BJ (cell line): ENCODE results near the gene PROSER2. TPM values are rescaled to one million over a fixed set of nuclear protein-coding genes. Genes with fewer than 3 reads are reported as not detected.

Experiments used
- CTCF ChIA-PET: fragments of 350-600 bp; formaldehyde crosslinking; extraction: SDS; loops from one replicate; lab custom pipeline; 2021; ENCODE audit warnings: antibody characterized with exemption, inconsistent platforms; lab: Yijun Ruan, JAX
- POLR2A ChIA-PET: fragments of 300-600 bp; sonication (Branson Sonifier 250); formaldehyde crosslinking; extraction: SDS; loops from one replicate; lab custom pipeline; 2021; ENCODE audit warnings: antibody characterized with exemption; lab: Charles Lee
- DNase-seq: peaks from one replicate; pipeline ENCODE4 v3.0.0-alpha.2; 2011; ENCODE audit warnings: low read depth
- H3K27me3 ChIP-seq: 2 replicates; pipeline ENCODE4 v1.6.0; 2011; ENCODE audit warnings: low read length; ENCODE audit not compliant: control insufficient read depth, insufficient read depth
- H3K36me3 ChIP-seq: 2 replicates; pipeline ENCODE4 v1.5.1; 2011; ENCODE audit warnings: low read length; ENCODE audit not compliant: control insufficient read depth, insufficient read depth
- H3K4me3 ChIP-seq: 2 replicates; pipeline ENCODE4 v1.5.1; 2011; ENCODE audit warnings: low read depth, mild to moderate bottlenecking, control low read depth, low read length
- CTCF ChIP-seq: IDR thresholded peaks from 2 replicates; pipeline ENCODE4 v1.5.1; 2011; ENCODE audit warnings: low read depth, mild to moderate bottlenecking, control low read depth, inconsistent platforms, low read length, moderate library complexity; ENCODE audit not compliant: insufficient read depth
- polyA plus RNA-seq: library from polyadenylated mRNA; depleted of rRNA; stranded (reverse); fragments of >200 nt; gene quantifications from 2 replicates; pipeline ENCODE4 v1.2.3, GENCODE V29; 2011

PROSER2 gene
- polyA plus RNA-seq, 1 experiment: 1.2 TPM

GRCh38 chr10:11884706-11885423 is 61.7 kb downstream of the PROSER2 start:
- POLR2A ChIA-PET: no interaction called here
- no peak for TF ChIP-seq CTCF
- CTCF ChIA-PET: interaction anchor here (1.0 to 1.6 kb wide), 2 partner anchors 66 to 100 kb away, joined by 3 read pairs; no protein-coding TSS in a partner anchor
- Histone ChIP-seq H3K4me3 (no peak overlapping the region), H3K27me3 (no peaks in the 10 kb centered on the region), H3K36me3 (no peaks in the 10 kb centered on the region)
- no peak for DNase-seq

GRCh38 chr10:11885437-11886137 is 62.4 kb downstream of the PROSER2 start:
- Histone ChIP-seq H3K27me3 (no peaks in the 10 kb centered on the region), H3K4me3 (no peak overlapping the region), H3K36me3 (no peaks in the 10 kb centered on the region)
- no peak for TF ChIP-seq CTCF
- ChIA-PET CTCF (interaction anchor here (1.0 to 1.6 kb wide), 2 partner anchors 66 to 99 kb away, joined by 3 read pairs; no protein-coding TSS in a partner anchor), POLR2A (no interaction called here)
- DNase-seq: no peak

- no peak for DNase-seq
- no peaks in the 10 kb centered on the region for H3K36me3 ChIP-seq
- POLR2A ChIA-PET: no interaction called here
- CTCF ChIA-PET: interaction anchor here (1.6 kb wide), 1 partner anchor 99 kb away, joined by 3 read pairs; no protein-coding TSS in a partner anchor
- H3K27me3 ChIP-seq: no peaks in the 10 kb centered on the region
- no peak overlapping the region for H3K4me3 ChIP-seq
- TF ChIP-seq CTCF: no peak
Measured at GRCh38 chr10:11886138-11886474, 63.0 kb downstream of the PROSER2 start.

- POLR2A ChIA-PET: no interaction called here
- no peak for DNase-seq
- Histone ChIP-seq H3K4me3 (no peak overlapping the region), H3K36me3 (no peaks in the 10 kb centered on the region), H3K27me3 (no peaks in the 10 kb centered on the region)
- TF ChIP-seq CTCF: no peak
- CTCF ChIA-PET: no interaction called here
Measured at GRCh38 chr10:11886851-11887250, 63.7 kb downstream of the PROSER2 start.
